ENCODE results near the gene CCPG1.

DNA sequence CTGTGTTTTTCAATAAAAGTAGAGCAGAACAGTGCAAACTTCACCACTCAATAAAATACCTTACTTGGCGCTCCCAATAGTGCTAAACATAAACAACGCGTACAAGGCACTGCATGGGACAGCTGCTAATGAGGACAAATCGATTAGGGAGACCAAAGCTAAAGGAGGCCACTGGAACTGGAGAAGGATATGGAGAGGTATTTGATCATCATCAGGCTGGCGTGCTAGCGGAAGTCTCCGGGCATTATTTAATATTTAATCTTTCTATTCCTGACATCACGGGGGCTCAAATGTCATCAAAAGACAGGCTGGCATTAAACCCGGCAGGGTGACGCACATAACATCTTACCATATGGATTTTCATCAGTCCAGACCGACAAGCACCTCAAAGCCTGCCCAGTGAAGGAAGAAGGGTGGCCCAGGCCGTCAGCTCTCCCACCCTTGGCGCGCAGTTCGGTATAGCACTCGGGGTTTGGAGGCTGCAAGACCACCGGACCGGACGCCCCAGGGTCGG lies 604 bp downstream of the CCPG1 start:
- TF ChIP-seq POLR2AphosphoS5 (IDR thresholded peaks at IDR 0.05) = no peak
- no peak for TF ChIP-seq POLR2A (IDR thresholded peaks at IDR 0.05)

Data from upper lobe of left lung (tissue), 4 donors.